NCI-H2107 (cell line): ENCODE measurements around the gene RASD1.
"Not testable (repeated sequence)": the region's sequence is repeated elsewhere in the genome, so short reads cannot be mapped to it uniquely, and the experiment has no call there.

ENCODE experiments used
- DNase-seq: peaks from one replicate; lab custom pipeline; 2025; lab: John Stamatoyannopoulos, UW

RASD1 gene

DNA sequence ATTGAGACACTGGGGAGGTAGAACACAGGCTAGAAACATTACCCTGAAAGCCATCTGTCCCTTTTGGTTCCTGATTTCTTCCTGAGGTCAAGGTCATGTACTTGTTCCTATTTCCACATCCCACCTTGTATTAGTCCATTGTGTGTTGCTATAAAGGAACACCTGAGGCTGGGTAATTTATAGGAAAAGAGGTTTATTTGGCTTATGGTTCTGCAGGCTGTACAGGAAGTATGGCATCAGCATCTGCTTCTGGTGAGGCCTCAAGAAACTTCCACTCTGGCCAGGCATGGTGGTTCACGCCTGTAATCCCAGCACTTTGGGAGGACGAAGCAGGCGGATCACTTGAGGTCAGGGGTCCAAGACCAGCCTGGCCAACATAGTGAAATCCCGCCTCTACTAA lies 26.8 kb downstream of the RASD1 start:
- DNase-seq: no peak

GRCh38 chr17:17468217-17469010 lies 27.8 kb downstream of the RASD1 start:
- DNase-seq: no peak

GRCh38 chr17:17467720-17468119 lies 28.5 kb downstream of the RASD1 start:
- DNase-seq: no peak

DNA sequence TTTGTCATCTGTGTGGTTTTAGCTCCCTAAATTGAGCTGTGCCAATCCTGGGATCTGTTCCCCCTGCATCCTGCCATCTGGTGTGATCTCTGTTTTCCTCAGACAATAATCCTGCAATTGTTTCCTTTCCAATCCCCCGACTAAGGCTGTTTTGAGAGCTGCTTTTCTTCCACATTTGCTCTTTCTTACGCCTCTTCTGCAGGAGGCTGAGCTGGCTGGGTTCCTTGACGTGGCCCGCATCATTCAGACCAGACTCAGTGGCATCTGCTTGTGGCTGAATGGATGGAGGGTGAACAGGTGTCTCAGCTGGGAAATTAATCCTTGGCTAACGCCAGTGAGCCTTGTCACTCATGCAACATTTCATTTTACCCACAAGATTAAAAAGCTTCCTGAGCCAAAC lies 29.2 kb downstream of the RASD1 start:
- DNase-seq: no peak

GRCh38 chr17:17466511-17466910 lies 29.7 kb downstream of the RASD1 start:
- DNase-seq: no peak

GRCh38 chr17:17465878-17466277 lies 30.3 kb downstream of the RASD1 start:
- not testable (repeated sequence) for DNase-seq

- no peak for DNase-seq
Measured at GRCh38 chr17:17463821-17464220, 32.4 kb downstream of the RASD1 start.

- DNase-seq: no peak
Measured at GRCh38 chr17:17462048-17462824, 34.0 kb downstream of the RASD1 start.

GRCh38 chr17:17460038-17460437 lies 36.2 kb downstream of the RASD1 start:
- no peak for DNase-seq

DNA sequence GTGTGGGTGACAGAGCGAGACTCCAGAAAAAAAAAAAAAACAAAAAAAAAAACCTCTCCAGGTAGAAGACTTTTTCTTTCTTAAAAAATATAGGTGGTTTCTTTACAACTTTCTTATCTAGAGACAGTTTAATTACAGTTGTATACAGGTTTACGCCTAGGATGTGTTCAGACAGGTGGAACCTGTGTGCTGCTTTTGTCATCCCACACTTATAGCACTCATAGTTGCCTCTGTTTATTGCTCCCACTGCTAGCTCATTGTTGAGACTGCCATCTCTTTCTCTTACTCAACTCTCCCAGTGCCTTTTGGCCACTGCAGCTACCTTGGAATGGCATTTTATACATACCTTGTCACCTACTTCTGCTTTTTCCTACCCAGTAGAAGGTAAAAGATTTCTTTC lies 38.5 kb downstream of the RASD1 start:
- DNase-seq: no peak

DNA sequence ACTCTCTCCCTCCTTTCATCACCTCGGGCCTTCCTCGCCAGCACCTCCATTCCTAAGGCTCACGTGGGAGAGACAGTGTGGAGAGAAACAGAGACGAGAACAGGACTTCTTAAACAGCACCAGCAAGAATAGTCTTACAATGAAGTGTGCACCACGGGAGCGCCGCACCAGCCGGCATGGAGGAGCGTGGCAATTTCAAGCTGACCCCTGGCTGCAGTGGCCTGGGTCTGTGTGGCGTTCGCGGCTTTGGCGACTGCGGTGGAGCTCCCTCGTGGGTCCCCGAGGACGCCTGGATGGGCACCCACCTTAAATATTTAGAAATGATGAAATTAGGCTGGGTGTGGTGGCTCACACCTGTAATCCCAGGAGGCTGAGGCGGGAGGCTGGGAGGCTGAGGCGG lies 39.9 kb downstream of the RASD1 start:
- no peak for DNase-seq

- no peak for DNase-seq
Measured at GRCh38 chr17:17455173-17455572, 41.0 kb downstream of the RASD1 start.

DNA sequence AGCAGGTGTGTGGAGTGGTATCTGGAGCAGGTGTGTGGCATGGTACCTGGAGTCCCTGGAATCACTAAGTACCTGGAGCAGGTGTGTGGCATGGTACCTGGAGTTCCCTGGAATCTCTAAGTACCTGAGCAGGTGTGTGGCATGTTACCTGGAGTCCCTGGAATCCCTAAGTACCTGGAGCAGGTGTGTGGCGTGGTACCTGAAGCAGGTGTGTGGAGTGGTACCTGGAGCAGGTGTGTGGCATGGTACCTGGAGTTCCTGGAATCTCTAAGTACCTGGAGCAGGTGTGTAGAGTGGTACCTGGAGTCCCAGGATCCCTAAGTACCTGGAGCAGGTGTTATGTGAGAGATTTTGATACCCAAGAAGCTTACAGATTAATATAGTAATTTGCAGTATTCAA lies 41.5 kb downstream of the RASD1 start:
- DNase-seq: not testable (repeated sequence)

GRCh38 chr17:17454276-17454675 lies 41.9 kb downstream of the RASD1 start:
- no peak for DNase-seq

DNA sequence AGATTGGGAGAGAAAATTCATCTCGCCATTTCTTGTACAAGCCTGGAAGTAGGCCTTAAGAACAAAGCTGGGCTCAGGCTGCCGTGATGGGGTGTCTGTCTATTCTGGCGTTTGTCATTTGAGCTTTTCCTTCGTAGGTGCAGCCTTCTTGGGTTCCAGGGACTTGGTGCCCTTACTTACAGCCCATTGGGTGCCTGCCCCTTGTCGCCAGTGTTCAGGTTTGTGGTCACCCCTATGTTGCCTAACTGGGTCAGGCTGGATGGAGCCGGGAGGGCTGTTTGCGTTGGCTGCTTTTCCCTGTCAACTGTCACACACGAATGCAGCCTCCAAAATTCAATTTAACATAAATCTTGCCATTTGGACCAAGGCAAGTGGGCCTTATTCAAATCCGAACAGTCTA lies 43.1 kb downstream of the RASD1 start:
- DNase-seq: no peak

DNA sequence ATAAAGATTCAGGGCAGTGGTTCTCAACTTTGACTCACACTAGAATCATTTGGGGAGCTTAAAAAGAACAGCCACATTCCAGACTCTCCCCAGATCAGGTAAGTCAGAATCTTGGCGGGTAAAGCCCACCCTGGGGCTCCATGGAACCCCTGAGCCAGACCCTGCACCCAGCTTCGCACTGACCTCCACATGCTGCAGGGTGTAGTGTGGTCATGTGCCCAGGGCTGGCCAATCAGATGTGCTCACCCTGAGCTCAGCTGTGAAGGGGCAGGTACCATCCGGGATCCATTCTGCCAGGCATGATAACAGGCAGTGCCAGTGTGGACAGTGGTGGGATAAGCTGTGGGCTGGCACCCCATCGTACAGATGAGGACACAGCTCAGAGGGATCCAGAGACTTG lies 47.5 kb downstream of the RASD1 start:
- DNase-seq: no peak

DNA sequence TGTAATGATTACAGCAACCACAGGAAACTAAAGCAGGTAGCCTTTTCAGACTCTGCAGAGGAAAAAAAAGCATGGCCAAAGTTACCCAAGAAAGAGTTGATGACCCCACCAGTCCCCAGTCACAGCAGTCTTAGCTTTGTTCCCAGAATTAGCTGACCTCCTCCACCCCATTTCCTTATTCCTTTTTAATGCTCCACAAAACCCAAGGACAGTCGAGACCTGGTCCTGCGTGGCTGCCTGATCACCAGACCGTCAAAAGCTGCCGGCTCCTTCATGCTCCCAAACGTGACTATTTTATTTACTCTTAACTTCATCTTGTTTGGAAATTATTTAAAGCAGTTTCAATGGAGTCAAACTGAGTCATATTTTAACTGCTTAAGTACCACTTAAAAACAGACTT lies 48.1 kb downstream of the RASD1 start:
- DNase-seq: no peak

- no peak for DNase-seq
Measured at GRCh38 chr17:17447264-17447663, 48.9 kb downstream of the RASD1 start.

- no peak for DNase-seq
Measured at GRCh38 chr17:17446666-17447155, 49.5 kb downstream of the RASD1 start.

DNA sequence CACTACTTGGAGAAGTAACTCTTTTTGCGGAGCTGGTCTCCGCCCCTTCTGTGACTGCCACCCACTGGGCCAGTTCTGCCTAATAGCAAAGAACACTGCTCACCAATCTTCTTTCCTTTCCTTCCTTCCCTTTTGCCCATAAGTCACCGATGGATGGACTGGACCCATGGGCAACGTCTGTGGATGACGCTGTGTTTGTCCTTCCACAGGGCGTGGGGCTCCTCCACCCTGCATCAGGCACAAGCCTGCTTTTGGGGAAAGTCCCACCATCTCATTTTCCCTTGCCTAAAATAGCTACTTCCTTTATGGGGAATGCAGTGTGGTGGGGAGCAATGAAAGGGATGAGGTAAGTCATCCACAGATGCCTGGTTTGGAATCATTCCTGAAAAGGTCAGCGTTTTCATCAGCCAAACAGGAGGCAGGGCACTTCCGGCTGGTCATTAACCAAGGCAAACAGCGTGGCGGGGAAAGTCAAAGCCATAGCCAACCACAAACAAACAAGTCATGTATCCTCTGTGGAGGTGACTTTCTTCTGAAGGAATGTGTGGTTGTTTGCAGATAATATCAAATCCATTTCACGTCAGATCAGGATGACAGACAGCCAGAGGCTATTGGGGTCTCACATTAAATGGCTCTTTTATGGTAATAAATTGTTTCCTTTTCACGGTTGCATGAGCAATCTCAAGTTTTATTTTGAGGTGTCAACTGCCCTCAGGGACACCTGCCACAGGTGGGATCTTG lies 50.1 kb downstream of the RASD1 start:
- DNase-seq: no peak

DNA sequence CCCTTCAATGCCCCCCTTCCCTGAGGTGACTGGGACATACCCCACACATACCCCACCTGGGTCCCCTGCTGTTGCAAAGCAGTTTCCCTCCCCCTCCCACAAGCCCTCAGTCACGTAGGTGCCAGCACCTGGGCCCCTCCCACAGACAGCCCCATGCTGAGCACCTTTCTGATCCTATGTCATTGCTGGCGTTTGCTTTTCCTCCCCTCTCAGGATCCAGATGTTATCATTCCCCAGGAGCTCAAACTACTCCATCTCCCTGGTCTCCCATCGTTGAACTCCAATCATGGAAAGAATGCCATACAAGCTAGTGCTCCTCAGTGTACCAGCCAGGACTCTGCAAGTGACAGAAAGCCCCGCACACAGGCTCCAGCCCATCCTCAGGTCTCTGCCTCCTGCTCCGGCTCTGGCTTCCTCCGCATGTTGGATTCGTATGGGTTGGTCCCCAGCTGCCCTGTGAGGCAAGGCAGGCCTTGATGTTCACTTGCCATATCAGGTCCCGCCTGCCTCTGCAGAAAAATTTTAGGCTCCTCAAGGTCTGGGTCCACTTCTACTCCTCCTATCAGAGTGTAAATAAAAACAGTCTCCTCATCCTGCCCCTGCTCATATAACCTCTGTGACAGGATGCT lies 50.8 kb downstream of the RASD1 start:
- DNase-seq: no peak
